ENCODE measurements around the gene DDIT3. TPM values are rescaled to one million over a fixed set of nuclear protein-coding genes. Genes with fewer than 3 reads are reported as not detected.

The DDIT3 gene
- total RNA-seq, 1 experiment from 2014 or later, result 84.7 TPM

- TF ChIP-seq, protein P1, sequence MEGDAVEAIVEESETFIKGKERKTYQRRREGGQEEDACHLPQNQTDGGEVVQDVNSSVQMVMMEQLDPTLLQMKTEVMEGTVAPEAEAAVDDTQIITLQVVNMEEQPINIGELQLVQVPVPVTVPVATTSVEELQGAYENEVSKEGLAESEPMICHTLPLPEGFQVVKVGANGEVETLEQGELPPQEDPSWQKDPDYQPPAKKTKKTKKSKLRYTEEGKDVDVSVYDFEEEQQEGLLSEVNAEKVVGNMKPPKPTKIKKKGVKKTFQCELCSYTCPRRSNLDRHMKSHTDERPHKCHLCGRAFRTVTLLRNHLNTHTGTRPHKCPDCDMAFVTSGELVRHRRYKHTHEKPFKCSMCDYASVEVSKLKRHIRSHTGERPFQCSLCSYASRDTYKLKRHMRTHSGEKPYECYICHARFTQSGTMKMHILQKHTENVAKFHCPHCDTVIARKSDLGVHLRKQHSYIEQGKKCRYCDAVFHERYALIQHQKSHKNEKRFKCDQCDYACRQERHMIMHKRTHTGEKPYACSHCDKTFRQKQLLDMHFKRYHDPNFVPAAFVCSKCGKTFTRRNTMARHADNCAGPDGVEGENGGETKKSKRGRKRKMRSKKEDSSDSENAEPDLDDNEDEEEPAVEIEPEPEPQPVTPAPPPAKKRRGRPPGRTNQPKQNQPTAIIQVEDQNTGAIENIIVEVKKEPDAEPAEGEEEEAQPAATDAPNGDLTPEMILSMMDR (IDR thresholded peaks at IDR 0.05 in 2 of 3, conservative IDR thresholded peaks at IDR 0.05 in 1 of 3; ENCODE audit: borderline replicate concordance in 1 of 3, insufficient read depth in 1 of 3, low read depth in 2 of 3, low read length in 2 of 3), result no peak
- no peak for TF ChIP-seq ELF1 (IDR thresholded peaks at IDR 0.05; ENCODE audit: borderline replicate concordance, low read depth)
- no peak for TF ChIP-seq CBX3 (IDR thresholded peaks at IDR 0.05; ENCODE audit: low read depth)
- TF ChIP-seq SIN3A (IDR thresholded peaks at IDR 0.05; ENCODE audit: low read depth), result no peak
- no peak for TF ChIP-seq TCF7L2 (IDR thresholded peaks at IDR 0.05; ENCODE audit: borderline replicate concordance, extremely low read depth, insufficient read depth, insufficient read length)
- TF ChIP-seq MAX (IDR thresholded peaks at IDR 0.05), result no peak
- TF ChIP-seq, protein P2, sequence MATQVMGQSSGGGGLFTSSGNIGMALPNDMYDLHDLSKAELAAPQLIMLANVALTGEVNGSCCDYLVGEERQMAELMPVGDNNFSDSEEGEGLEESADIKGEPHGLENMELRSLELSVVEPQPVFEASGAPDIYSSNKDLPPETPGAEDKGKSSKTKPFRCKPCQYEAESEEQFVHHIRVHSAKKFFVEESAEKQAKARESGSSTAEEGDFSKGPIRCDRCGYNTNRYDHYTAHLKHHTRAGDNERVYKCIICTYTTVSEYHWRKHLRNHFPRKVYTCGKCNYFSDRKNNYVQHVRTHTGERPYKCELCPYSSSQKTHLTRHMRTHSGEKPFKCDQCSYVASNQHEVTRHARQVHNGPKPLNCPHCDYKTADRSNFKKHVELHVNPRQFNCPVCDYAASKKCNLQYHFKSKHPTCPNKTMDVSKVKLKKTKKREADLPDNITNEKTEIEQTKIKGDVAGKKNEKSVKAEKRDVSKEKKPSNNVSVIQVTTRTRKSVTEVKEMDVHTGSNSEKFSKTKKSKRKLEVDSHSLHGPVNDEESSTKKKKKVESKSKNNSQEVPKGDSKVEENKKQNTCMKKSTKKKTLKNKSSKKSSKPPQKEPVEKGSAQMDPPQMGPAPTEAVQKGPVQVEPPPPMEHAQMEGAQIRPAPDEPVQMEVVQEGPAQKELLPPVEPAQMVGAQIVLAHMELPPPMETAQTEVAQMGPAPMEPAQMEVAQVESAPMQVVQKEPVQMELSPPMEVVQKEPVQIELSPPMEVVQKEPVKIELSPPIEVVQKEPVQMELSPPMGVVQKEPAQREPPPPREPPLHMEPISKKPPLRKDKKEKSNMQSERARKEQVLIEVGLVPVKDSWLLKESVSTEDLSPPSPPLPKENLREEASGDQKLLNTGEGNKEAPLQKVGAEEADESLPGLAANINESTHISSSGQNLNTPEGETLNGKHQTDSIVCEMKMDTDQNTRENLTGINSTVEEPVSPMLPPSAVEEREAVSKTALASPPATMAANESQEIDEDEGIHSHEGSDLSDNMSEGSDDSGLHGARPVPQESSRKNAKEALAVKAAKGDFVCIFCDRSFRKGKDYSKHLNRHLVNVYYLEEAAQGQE (IDR thresholded peaks at IDR 0.05; ENCODE audit: low read depth), result no peak
- TF ChIP-seq SRF (IDR thresholded peaks at IDR 0.05; ENCODE audit: low read depth), result no peak
- TF ChIP-seq SP1 (IDR thresholded peaks at IDR 0.05; ENCODE audit: low read depth), result no peak
Observed at GRCh38 chr12:57471661-57472060, 48.7 kb downstream of the DDIT3 start (continued).

Measured in HCT116 (cell line).